ENCODE results near the gene GUK1.

Gene GUK1

GRCh38 chr1:228143480-228144192, 3.6 kb downstream of the GUK1 start:
- Histone ChIP-seq H3K36me3 (ENCODE audit: control insufficient read depth in 2 of 2, insufficient read depth in 2 of 2, low read length in 2 of 2) (peaks cover 14 to 21% of the 10 kb centered on the region in 2 donors), H3K9ac (ENCODE audit: low read depth in 1 of 2, low read length in 2 of 2) (no peak overlapping the region), H3K9me3 (ENCODE audit: control insufficient read depth in 2 of 2, low read length in 2 of 2) (no peaks in the 10 kb centered on the region), H3K27me3 (ENCODE audit: control insufficient read depth in 2 of 2, insufficient read depth in 2 of 2, low read length in 2 of 2) (no peaks in the 10 kb centered on the region), H3K4me3 (ENCODE audit: low read length in 2 of 2) (no peak overlapping the region), H3K4me1 (ENCODE audit: control insufficient read depth in 2 of 2, insufficient read depth in 2 of 2, low read length in 2 of 2) (peaks cover 21 to 22% of the 10 kb centered on the region in 2 donors), H3K27ac (ENCODE audit: low read depth in 2 of 2, low read length in 2 of 2) (no peak overlapping the region)

- H3K4me3 ChIP-seq (ENCODE audit: low read length in 2 of 2) = no peak overlapping the region
- H3K27me3 ChIP-seq (ENCODE audit: control insufficient read depth in 2 of 2, insufficient read depth in 2 of 2, low read length in 2 of 2) = no peaks in the 10 kb centered on the region
- H3K9me3 ChIP-seq (ENCODE audit: control insufficient read depth in 2 of 2, low read length in 2 of 2) = no peaks in the 10 kb centered on the region
- peaks cover 21 to 22% of the 10 kb centered on the region in 2 donors for H3K4me1 ChIP-seq (ENCODE audit: control insufficient read depth in 2 of 2, insufficient read depth in 2 of 2, low read length in 2 of 2)
- no peak overlapping the region for H3K9ac ChIP-seq (ENCODE audit: low read depth in 1 of 2, low read length in 2 of 2)
- peaks cover 14 to 22% of the 10 kb centered on the region in 2 donors for H3K36me3 ChIP-seq (ENCODE audit: control insufficient read depth in 2 of 2, insufficient read depth in 2 of 2, low read length in 2 of 2)
- no peak overlapping the region for H3K27ac ChIP-seq (ENCODE audit: low read depth in 2 of 2, low read length in 2 of 2)
Observed at GRCh38 chr1:228144193-228144992, 4.3 kb downstream of the GUK1 start.

GRCh38 chr1:228144993-228145343, 4.9 kb downstream of the GUK1 start:
- no peak overlapping the region for H3K4me3 ChIP-seq (ENCODE audit: low read length in 2 of 2)
- H3K4me1 ChIP-seq (ENCODE audit: control insufficient read depth in 2 of 2, insufficient read depth in 2 of 2, low read length in 2 of 2) = peaks cover 21 to 22% of the 10 kb centered on the region in 2 donors
- no peaks in the 10 kb centered on the region for H3K27me3 ChIP-seq (ENCODE audit: control insufficient read depth in 2 of 2, insufficient read depth in 2 of 2, low read length in 2 of 2)
- H3K36me3 ChIP-seq (ENCODE audit: control insufficient read depth in 2 of 2, insufficient read depth in 2 of 2, low read length in 2 of 2) = peaks cover 14 to 22% of the 10 kb centered on the region in 2 donors
- H3K9ac ChIP-seq (ENCODE audit: low read depth in 1 of 2, low read length in 2 of 2) = no peak overlapping the region
- H3K27ac ChIP-seq (ENCODE audit: low read depth in 2 of 2, low read length in 2 of 2) = no peak overlapping the region
- no peaks in the 10 kb centered on the region for H3K9me3 ChIP-seq (ENCODE audit: control insufficient read depth in 2 of 2, low read length in 2 of 2)

- Histone ChIP-seq H3K4me1 (ENCODE audit: control insufficient read depth in 2 of 2, insufficient read depth in 2 of 2, low read length in 2 of 2) (peaks cover 21 to 22% of the 10 kb centered on the region in 2 donors), H3K27me3 (ENCODE audit: control insufficient read depth in 2 of 2, insufficient read depth in 2 of 2, low read length in 2 of 2) (no peaks in the 10 kb centered on the region), H3K9ac (ENCODE audit: low read depth in 1 of 2, low read length in 2 of 2) (no peak overlapping the region)
Observed at GRCh38 chr1:228145463-228146416, 5.7 kb downstream of the GUK1 start.

GRCh38 chr1:228146417-228147150, 6.5 kb downstream of the GUK1 start:
- peaks cover 14 to 22% of the 10 kb centered on the region in 2 donors for H3K36me3 ChIP-seq (ENCODE audit: control insufficient read depth in 2 of 2, insufficient read depth in 2 of 2, low read length in 2 of 2)
- no peak overlapping the region for H3K4me3 ChIP-seq (ENCODE audit: low read length in 2 of 2)
- H3K4me1 ChIP-seq (ENCODE audit: control insufficient read depth in 2 of 2, insufficient read depth in 2 of 2, low read length in 2 of 2) = peaks cover 16 to 18% of the 10 kb centered on the region in 2 donors
- H3K27me3 ChIP-seq (ENCODE audit: control insufficient read depth in 2 of 2, insufficient read depth in 2 of 2, low read length in 2 of 2) = no peaks in the 10 kb centered on the region
- no peaks in the 10 kb centered on the region for H3K9me3 ChIP-seq (ENCODE audit: control insufficient read depth in 2 of 2, low read length in 2 of 2)
- H3K27ac ChIP-seq (ENCODE audit: low read depth in 2 of 2, low read length in 2 of 2) = no peak overlapping the region
- H3K9ac ChIP-seq (ENCODE audit: low read depth in 1 of 2, low read length in 2 of 2) = no peak overlapping the region

More at GRCh38 chr1:228145463-228146416, 5.7 kb downstream of the GUK1 start:
- peaks cover 14 to 22% of the 10 kb centered on the region in 2 donors for H3K36me3 ChIP-seq (ENCODE audit: control insufficient read depth in 2 of 2, insufficient read depth in 2 of 2, low read length in 2 of 2)
- H3K9me3 ChIP-seq (ENCODE audit: control insufficient read depth in 2 of 2, low read length in 2 of 2) = no peaks in the 10 kb centered on the region
- no peak overlapping the region for H3K27ac ChIP-seq (ENCODE audit: low read depth in 2 of 2, low read length in 2 of 2)
- H3K4me3 ChIP-seq (ENCODE audit: low read length in 2 of 2) = no peak overlapping the region

- no peaks in the 10 kb centered on the region for H3K27me3 ChIP-seq (ENCODE audit: control insufficient read depth in 2 of 2, insufficient read depth in 2 of 2, low read length in 2 of 2)
- no peak overlapping the region for H3K27ac ChIP-seq (ENCODE audit: low read depth in 2 of 2, low read length in 2 of 2)
- H3K9ac ChIP-seq (ENCODE audit: low read depth in 1 of 2, low read length in 2 of 2) = no peak overlapping the region
- no peaks in the 10 kb centered on the region for H3K9me3 ChIP-seq (ENCODE audit: control insufficient read depth in 2 of 2, low read length in 2 of 2)
- peaks cover 14 to 18% of the 10 kb centered on the region in 2 donors for H3K36me3 ChIP-seq (ENCODE audit: control insufficient read depth in 2 of 2, insufficient read depth in 2 of 2, low read length in 2 of 2)
- H3K4me1 ChIP-seq (ENCODE audit: control insufficient read depth in 2 of 2, insufficient read depth in 2 of 2, low read length in 2 of 2) = peaks cover 9 to 11% of the 10 kb centered on the region in 2 donors
- H3K4me3 ChIP-seq (ENCODE audit: low read length in 2 of 2) = no peak overlapping the region
Observed at GRCh38 chr1:228147151-228147693, 7.1 kb downstream of the GUK1 start.

- H3K4me3 ChIP-seq (ENCODE audit: low read length in 2 of 2) = no peak overlapping the region
- no peaks in the 10 kb centered on the region for H3K27me3 ChIP-seq (ENCODE audit: control insufficient read depth in 2 of 2, insufficient read depth in 2 of 2, low read length in 2 of 2)
- H3K27ac ChIP-seq (ENCODE audit: low read depth in 2 of 2, low read length in 2 of 2) = no peak overlapping the region
- H3K9ac ChIP-seq (ENCODE audit: low read depth in 1 of 2, low read length in 2 of 2) = no peak overlapping the region
- peaks cover 14 to 16% of the 10 kb centered on the region in 2 donors for H3K36me3 ChIP-seq (ENCODE audit: control insufficient read depth in 2 of 2, insufficient read depth in 2 of 2, low read length in 2 of 2)
- peaks cover 5 to 6% of the 10 kb centered on the region in 2 donors for H3K4me1 ChIP-seq (ENCODE audit: control insufficient read depth in 2 of 2, insufficient read depth in 2 of 2, low read length in 2 of 2)
- H3K9me3 ChIP-seq (ENCODE audit: control insufficient read depth in 2 of 2, low read length in 2 of 2) = no peaks in the 10 kb centered on the region
Observed at GRCh38 chr1:228147768-228148167, 7.7 kb downstream of the GUK1 start.

GRCh38 chr1:228148196-228148861, 8.2 kb downstream of the GUK1 start:
- H3K27me3 ChIP-seq (ENCODE audit: control insufficient read depth in 2 of 2, insufficient read depth in 2 of 2, low read length in 2 of 2) = no peaks in the 10 kb centered on the region
- H3K9me3 ChIP-seq (ENCODE audit: control insufficient read depth in 2 of 2, low read length in 2 of 2) = no peaks in the 10 kb centered on the region
- H3K4me3 ChIP-seq (ENCODE audit: low read length in 2 of 2) = no peak overlapping the region
- no peak overlapping the region for H3K9ac ChIP-seq (ENCODE audit: low read depth in 1 of 2, low read length in 2 of 2)
- no peak overlapping the region for H3K27ac ChIP-seq (ENCODE audit: low read depth in 2 of 2, low read length in 2 of 2)
- peaks cover 4 to 5% of the 10 kb centered on the region in 2 donors for H3K4me1 ChIP-seq (ENCODE audit: control insufficient read depth in 2 of 2, insufficient read depth in 2 of 2, low read length in 2 of 2)
- peaks cover 14 to 16% of the 10 kb centered on the region in 2 donors for H3K36me3 ChIP-seq (ENCODE audit: control insufficient read depth in 2 of 2, insufficient read depth in 2 of 2, low read length in 2 of 2)
